ENCODE measurements around the gene SSTR1. TPM values are rescaled to one million over a fixed set of nuclear protein-coding genes. Genes with fewer than 3 reads are reported as not detected.
"Not testable (repeated sequence)": the region's sequence is repeated elsewhere in the genome, so short reads cannot be mapped to it uniquely, and the experiment has no call there.

The SSTR1 gene, protein sequence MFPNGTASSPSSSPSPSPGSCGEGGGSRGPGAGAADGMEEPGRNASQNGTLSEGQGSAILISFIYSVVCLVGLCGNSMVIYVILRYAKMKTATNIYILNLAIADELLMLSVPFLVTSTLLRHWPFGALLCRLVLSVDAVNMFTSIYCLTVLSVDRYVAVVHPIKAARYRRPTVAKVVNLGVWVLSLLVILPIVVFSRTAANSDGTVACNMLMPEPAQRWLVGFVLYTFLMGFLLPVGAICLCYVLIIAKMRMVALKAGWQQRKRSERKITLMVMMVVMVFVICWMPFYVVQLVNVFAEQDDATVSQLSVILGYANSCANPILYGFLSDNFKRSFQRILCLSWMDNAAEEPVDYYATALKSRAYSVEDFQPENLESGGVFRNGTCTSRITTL
- total RNA-seq = 0.15 and 0.17 TPM in 2 replicates

DNA sequence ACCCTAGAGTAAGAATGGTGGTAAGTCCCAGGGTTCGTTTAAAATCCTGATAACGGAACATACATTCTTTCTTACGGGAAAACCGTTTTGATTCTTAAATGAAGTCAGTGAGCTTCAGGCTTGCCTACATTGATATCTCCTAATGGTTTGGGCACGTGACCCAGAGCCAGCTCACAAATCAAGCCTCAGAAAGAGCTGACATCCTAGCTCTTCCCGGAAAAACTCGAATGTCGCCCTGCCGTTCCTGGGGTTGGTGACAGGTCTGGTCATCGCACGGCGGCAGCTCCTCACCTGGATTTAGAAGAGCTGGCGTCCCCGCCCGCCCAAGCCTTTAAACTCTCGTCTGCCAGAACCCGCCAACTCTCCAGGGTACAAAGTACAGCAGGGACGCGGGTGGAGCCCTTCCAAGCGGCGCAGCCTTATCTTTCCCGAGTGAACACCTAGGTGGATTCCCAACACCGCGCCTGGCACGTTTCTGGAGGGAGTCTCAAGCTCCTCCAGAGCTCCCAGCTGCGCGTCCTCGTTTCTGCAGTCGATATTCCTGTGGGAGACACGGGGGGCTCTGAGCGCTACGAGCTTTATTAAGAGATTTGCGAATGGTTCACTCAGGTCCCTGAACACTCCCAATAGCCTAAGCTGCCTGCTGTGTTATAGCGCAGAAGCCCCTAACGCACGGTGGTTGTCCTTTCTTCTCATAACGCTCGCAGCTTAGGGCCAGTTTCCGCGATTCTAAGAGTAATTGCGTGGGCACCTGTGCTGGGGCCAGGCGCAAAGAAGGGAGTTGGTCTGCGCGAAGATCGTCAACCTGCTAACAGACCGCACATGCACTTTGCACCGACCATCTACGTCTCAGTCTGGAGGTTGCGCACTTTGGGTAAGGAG is at the start of gene SSTR1:
SSTR1 (plus strand) TSS at position 169 of the 882 bp plus-strand sequence. CDS start 1,486 bp downstream, outside the sequence.
- DNase-seq (ENCODE audit: low read depth) = no peak

DNA sequence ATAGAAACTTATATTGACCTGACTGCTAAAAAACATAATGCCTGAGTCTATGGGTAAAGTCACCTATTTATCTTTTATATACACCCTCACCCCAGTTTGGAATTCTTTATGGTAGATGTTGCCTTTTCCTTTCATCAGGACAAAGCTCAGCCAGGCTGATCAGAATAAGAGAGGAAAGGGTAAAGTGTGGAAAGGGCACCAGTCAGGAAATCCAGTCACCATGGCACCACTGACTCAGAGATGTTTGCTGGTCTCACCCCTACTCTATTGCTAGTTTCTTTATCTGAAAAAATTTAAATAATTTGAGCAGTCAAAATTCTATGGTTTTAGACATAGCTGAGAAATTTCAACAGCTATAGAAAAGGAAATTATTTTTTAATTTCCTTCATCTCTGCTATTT is 49.2 kb upstream of the SSTR1 start:
- no peak for DNase-seq (ENCODE audit: low read depth)

DNA sequence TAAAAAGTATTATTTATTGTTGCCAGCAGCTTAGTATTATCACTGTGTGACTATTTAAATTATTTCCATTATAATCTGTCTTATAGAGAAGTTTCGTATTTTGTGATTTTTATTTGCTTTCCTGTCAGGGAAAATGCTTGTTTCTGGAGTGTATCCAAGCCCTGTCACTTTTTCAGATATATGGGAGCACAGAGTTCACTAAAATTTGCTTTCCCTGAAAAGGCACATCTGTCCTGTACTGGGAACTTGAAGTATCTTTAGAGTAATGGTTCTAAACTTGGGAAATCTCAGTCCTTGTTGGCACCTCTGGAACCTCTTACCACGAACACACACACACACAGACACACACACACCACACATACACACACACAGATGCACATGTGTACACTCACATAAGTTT is 39.3 kb upstream of the SSTR1 start:
- DNase-seq (ENCODE audit: low read depth) = no peak

DNA sequence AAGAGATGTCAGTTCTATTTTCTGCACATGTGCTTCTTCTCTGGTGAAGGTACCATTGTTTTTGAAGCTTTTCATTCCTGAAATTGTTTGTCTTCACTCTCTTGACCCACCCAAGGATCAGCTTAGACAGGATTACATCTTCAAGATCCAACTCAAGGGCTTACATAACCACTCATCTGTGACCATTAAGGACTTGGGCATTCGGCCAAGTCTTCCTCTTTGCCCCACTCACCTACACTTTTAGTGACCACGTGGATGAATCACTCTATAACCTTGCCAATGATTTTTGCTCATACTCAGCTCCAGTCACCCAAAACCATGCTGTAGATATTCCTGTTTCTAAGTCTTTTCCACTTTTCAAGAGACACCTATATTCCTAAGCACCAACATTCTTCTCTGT is 36.5 kb upstream of the SSTR1 start:
- peak; percentile 90 for DNase-seq (ENCODE audit: low read depth)

DNA sequence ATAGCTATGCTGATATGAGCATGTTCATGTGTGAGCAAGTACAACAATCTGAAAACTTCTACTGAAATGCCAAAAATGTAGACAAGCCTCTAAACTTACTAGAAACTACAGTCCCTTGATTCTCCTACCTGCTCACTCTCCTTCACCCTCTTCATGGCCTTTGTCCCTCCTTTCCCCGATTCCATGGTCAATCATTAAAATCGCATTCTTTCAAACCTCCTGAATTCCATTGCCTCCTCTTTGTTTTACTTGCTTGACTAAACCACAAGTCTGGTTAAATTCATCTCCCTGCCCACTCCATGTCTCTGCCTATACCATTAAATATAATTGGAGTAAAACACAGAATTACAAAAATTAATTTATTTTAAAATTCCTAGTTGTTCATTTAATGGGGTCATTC is 33.0 kb upstream of the SSTR1 start:
- peak; percentile 84 for DNase-seq (ENCODE audit: low read depth)

DNA sequence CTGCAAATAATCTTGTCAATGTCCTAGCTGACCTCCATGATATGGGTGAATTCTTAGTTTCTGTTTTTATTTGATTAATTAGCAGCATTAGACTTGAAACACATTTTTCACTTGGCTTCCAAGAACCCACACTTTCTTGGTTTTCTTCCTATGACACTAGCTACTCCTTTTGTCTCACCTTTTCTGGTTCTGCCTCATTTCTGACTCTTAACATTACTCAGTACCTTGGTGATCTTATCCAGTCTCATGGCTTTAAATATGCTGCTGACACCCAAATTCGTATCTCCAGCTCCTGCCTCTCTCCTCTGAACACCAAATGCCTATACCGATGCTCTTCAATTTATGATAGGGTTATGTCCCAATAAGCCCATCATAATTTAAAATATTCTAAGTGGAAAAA is 32.0 kb upstream of the SSTR1 start:
- no peak for DNase-seq (ENCODE audit: low read depth)

DNA sequence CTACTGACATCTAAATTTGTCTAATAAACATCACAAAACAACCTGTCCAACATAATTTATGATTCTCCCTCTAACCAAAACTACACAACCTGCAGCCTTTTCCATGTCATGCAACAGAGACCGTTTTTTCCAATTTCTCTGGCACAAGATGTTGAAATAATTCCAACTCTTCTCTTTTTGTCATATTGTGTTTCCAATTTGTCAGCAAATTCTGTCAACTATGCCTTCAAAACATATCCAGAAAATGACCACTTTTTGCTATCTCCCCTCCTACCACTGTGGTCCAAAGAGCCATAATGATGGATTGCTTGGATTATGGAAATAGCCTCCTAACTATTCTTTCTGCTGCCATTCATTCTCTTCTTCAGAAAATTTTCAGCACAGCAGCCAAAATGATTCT is 31.3 kb upstream of the SSTR1 start:
- DNase-seq (ENCODE audit: low read depth) = no peak

DNA sequence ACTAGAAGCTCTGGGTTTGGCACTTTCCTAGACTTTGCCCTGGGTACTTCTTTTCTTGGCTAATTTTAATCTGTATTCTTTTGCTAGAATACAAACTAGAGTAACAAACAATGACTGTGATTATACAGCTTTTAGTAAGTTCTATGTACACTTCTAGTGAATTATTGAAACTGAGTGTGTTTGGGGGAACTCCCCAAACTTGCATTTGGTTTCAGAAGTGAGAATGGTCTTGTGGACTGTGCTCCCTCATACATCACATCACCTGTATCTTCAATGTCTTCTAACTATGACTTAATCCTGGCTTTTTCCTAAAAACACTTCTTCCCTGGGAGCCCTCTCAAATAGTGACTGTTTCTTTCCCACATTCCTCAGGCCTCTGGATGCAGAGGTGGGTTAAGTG is 23.6 kb upstream of the SSTR1 start:
- DNase-seq (ENCODE audit: low read depth) = no peak

DNA sequence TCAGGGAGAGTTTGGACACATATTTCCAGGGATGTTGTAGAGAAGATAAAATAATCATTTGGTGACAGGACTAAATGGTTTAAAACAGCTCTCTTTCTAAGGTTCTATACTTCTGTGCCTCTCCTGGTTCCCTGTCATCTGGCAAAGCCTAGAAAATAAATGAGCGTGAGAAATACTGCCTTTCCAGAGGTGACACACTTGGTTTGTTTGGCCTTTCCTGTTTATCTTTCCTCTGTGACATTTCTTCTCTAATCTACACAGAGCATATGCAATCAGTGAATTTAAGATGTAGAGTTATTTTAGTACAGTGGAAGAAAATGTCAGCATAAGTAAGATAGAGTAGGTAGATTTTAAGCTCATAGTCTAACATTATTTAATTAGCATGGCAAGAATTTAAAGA is 22.0 kb upstream of the SSTR1 start:
- DNase-seq (ENCODE audit: low read depth) = no peak

DNA sequence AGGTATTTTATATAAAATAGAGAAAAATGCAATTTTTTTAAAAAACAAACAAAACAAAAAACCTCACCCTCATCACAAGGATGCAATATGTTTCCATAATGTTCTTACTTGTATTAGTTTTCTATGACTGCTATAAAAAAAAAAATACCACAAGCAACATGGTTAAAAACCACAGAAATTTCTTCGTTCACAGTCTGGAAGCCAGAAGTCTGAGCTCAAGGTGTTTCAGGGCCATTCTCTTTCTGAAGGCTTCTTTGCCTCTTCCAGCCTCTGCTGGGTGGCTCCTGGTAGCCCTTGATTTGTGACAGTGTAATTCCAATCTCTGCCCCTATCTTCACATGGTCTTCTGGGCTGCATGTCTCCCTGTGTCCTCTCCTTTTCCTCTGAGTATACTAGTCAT is 21.5 kb upstream of the SSTR1 start:
- DNase-seq (ENCODE audit: low read depth) = no peak

DNA sequence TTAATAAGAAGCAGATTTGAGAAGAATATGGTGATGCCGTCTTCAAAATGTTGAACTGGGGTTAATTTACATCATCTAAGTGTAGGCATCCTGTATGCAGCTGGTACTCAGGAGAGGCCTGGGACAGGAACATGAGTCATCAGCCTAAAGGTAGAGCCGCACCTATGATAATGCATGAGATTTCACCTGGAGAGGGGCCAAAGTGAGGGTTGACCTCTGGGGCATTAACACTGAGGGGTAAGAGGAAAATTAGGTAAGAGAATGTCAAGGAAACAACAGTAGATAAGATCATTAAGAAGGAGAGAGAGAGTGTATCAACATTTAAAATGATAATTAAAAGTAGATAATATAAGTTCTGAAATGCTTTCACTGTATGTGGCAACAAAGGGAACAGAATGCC is 20.2 kb upstream of the SSTR1 start:
- no peak for DNase-seq (ENCODE audit: low read depth)

DNA sequence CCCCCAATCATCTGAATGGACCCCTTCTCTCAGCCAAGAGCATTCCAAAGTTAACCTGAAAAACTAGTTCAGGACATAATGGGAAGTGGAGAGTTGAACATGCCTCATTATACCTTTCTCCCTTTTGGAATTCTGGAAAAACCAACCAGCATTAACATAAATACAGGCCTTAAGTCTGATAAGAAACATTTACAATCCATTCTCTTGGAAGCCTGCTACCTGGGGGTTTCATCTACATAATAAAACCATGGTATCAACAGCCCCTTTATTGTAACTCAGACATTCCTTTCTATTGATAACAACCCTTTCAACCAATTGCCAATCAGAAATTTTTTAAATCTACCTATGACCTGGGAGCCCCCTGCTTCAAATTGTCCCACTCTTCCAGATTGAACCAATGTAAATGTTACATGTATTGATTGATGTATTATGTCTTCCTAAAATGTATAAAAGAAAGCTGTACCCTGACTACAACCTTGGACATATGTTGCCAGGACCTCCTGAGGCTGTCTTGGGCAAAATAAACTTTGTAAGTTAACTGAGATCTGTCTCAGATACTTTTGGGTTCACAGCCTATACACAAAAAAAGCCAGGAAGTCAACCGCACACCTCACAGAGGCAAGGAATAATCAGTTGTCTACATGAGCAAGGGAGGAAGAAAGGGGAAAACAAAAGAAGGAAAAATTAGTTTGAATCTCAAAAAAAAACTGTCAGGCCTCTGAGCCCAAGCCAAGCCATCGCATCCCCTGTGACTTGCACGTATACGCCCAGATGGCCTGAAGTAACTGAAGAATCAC is 17.6 kb upstream of the SSTR1 start:
- no peak for DNase-seq (ENCODE audit: low read depth)

DNA sequence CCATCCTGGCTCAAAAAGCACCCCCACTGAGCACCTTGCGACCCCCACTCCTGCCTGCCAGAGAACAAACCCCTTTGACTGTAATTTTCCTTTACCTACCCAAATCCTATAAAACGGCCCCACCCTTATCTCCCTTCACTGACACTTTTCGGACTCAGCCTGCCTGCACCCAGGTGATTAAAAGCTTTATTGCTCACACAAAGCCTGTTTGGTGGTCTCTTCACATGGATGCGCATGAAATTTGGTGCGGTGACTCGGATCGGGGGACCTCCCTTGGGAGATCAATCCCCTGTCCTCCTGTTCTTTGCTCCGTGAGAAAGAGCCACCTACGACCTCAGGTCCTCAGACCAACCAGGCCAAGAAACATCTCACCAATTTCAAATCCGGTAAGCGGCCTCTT is 16.9 kb upstream of the SSTR1 start:
- DNase-seq (ENCODE audit: low read depth) = not testable (repeated sequence)

DNA sequence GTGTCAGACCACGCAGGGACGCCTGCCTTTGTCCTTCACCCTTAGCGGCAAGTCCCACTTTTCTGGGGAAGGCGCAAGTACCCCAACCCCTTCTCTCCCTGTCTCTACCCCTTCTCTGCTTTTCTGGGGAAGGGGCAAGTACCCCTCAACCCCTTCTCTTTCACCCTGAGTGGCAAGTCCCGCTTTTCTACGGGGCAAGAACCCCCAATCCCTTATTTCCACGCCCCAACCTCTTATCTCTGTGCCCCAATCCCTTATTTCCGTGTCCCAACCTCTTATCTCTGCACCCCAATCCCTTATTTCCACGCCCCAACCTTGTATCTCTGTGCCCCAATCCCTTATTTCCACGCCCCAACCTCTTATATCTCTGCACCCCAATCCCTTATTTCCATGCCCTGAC is 16.2 kb upstream of the SSTR1 start:
- DNase-seq (ENCODE audit: low read depth) = not testable (repeated sequence)

DNA sequence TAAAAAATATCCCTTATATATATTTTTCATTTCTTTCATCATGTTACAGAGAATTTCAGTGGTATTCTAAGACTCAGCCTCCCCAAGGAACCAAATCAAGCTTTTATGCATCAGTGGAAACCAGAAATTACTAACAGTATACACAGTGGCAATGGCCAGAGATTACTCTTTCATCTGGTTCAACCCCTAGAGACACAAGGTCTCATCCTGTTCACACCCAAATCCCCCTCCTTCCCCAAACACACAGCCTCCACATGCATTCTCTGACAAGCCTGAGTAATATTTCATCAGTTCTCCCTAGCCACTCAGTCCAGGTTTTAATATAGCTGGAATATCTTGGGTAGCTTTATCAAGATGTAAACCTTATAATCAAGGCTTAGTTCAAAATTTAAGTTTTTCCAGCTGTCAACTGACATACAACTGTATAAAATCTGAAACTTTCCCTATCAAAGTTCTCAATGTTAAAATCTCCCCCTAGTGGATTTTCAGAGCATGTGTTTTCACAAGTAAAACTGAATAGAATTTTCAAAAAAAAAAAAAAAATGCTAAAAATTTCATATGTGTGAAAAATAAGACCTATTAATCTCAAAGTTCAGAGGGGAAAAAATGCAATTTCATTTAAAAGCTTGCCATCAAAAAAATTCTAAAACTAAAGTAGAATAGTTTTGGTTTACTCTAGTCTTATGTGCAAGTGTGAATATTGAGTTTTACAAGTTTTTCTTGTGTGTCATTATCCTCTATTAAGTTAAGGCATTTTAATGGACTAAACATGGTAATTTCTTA is 10.5 kb upstream of the SSTR1 start:
- peak; percentile 31 for DNase-seq (ENCODE audit: low read depth)

DNA sequence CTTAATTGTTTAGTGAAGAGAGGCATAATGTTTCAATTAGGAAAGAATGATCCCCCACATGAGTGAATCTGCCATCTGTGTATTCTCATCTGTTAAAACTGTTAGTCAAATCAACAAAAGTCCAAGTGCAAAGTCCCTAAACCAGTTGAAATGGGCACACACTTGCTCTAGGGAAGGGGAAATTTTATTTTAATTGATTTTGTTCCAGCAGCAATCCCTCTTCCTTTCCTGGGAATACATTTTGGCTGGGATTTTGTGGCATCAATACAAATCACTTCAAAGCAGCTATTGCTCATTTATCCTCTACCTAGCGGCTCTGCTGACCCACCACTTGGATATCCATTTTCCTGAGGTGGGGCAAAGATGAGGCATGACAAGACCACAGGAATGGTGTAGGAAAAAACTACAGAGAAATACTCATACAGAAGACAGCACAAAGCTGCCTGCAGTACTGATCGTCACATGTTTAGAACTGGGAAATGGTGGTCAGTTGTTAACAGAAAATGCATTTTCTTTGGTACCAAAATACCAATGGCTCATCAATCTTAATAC is 9.8 kb upstream of the SSTR1 start:
- no peak for DNase-seq (ENCODE audit: low read depth)

DNA sequence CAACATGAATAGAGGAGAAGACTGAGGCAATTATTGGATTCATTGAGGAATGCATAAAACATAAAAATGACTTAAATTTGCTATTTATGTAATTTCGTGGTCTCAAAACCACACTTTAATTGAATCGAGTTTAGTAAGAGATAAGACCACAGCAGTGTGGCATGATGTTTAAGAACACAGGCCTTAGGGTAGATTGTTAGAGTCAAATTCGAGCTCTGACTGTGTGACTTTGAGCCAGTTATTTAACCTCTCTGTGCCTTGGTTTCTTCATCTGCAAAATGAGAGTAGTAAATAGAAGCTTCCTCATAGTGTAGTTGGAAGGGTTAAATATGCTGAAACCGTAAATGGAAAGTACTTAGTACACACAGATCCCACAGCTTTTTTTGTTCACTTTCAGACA is 9.3 kb upstream of the SSTR1 start:
- DNase-seq (ENCODE audit: low read depth) = no peak

DNA sequence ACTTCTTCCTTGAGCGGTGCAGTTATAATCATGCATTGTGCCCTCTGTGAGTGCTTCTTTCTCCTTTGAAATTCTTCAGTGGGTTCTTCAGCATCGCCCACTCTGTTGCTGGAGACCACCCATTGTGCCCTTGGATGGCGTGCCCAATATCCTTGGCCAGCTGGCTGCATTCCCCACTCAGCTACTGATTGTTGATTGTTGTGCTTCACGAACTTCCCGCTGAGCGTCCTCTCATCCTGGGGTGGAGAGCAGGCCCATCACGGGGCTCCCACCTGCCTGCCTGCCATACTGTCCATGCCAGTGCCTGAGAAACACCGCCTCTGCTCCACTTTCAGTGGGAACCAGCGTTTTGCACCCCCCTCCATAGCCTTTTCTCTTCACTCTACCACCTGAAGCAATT is 8.6 kb upstream of the SSTR1 start:
- DNase-seq (ENCODE audit: low read depth) = no peak

DNA sequence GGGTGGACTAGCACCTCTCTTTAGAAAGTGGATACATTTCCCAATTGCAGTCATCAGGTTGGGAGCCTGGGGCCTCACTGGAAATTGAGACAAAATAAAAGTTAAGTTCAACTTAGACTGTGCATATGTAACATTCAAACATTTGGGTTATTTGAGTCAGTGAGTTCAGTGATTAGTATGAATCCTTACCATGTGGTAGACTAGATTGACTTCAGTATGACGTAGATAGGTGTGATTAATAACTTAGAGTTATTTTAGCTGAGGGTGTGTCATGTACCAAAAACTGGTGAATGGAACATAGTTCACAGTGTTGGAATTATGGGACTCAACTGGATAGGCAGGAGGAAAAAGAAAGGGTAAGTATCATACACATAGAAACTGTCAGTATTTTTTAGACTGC is 8.0 kb upstream of the SSTR1 start:
- DNase-seq (ENCODE audit: low read depth) = no peak

DNA sequence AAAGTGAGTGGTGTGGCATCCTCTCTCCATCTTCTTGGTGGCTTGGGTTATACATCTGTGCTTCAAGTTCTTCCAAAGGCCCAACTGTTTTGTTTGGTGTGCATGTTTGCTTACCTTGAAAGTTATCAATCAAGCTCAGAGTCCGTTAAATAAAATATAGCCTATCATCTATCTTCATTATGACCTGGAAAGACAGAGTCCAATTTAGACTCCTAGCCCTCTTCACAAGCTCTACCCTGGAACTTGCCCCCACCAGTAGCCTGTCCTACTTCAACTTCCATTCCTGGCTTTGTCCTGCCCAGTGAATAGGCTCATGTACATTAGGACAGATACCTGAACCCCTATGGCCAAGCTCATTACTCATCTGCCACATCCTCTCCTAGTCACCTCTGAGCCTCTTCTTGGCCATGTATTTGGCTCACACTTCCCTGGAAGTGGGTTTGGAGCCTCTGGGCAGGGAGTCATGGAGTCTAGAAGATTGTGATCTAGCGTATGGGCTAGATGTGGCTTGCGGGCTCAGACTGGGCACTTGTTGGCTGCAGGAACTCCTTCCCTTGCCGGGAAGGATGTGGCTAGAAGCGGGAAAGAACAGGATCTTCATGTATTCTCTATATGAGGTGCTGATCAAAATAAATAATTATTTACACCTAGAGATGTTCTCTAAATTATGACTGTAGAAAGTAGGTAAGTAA is 6.4 kb upstream of the SSTR1 start:
- DNase-seq (ENCODE audit: low read depth) = no peak

All from renal cortical epithelial cell (primary cell).